K562 (cell line): Measurements from ENCODE around the gene ADORA3. TPM values are rescaled to one million over a fixed set of nuclear protein-coding genes. Genes with fewer than 3 reads are reported as not detected.
A peak's percentile ranks its signal among the peaks of the same experiment; 100 is the strongest.

Experiments
- ATF7 ChIP-seq: fragments of 450-650 bp; IDR thresholded peaks from 2 replicates; pipeline ENCODE4 v1.7.1; 2014; ENCODE audit warnings: mild to moderate bottlenecking, moderate library complexity
- CHD1 ChIP-seq: fragments of 200-600 bp; sonication (generic); IDR thresholded peaks from one replicate; pipeline ENCODE4 v1.6.1; 2012; ENCODE audit warnings: mild to moderate bottlenecking, moderate library complexity, low read length, inconsistent platforms
- E2F4 ChIP-seq: sonication (generic); formaldehyde crosslinking; IDR thresholded peaks from 2 replicates; pipeline ENCODE4 v1.8.0; 2022; ENCODE audit warnings: mild to moderate bottlenecking, low read depth, missing genetic modification reagents
- FOXK1 ChIP-seq: sonication (generic); formaldehyde crosslinking; IDR thresholded peaks from 2 replicates; pipeline ENCODE4 v1.8.0; 2022; ENCODE audit warnings: missing genetic modification reagents, mild to moderate bottlenecking, borderline replicate concordance
- GABPA ChIP-seq: fragments of 200-800 bp; sonication (Bioruptor generic); conservative IDR thresholded peaks from 2 replicates; pipeline ENCODE4 v1.6.1; 2016; ENCODE audit warnings: low read depth, missing genetic modification characterization, missing compliant biosample characterization
- GABPB2 ChIP-seq: fragments of 250-450 bp; sonication (Bioruptor Pico); conservative IDR thresholded peaks from 2 replicates; pipeline ENCODE4 v1.5.1; 2021; ENCODE audit warnings: mild to moderate bottlenecking
- GTF2F1 ChIP-seq: IDR thresholded peaks from 2 replicates; pipeline ENCODE4 v1.6.1; 2011; ENCODE audit warnings: low read depth, low read length, improper control_type of control experiment
- HSF4 ChIP-seq: fragments of 250-450 bp; sonication (Bioruptor Pico); IDR thresholded peaks from 2 replicates; pipeline ENCODE4 v2.1.2; 2022; ENCODE audit warnings: mild to moderate bottlenecking, moderate library complexity, borderline replicate concordance
- KLF16 ChIP-seq: IDR thresholded peaks from 2 replicates; pipeline ENCODE4 v1.6.1; 2016; ENCODE audit warnings: antibody characterized with exemption
- L3MBTL2 ChIP-seq: fragments of 450-650 bp; IDR thresholded peaks from 2 replicates; pipeline ENCODE4 v1.6.1; 2016; ENCODE audit warnings: mild to moderate bottlenecking, moderate library complexity
- MTA1 ChIP-seq: fragments of 450-650 bp; IDR thresholded peaks from 2 replicates; pipeline ENCODE4 v1.6.1; 2017; ENCODE audit warnings: borderline replicate concordance
- NFIC ChIP-seq: fragments of 450-650 bp; IDR thresholded peaks from 2 replicates; pipeline ENCODE4 v1.6.1; 2017; ENCODE audit warnings: mild to moderate bottlenecking, inconsistent platforms
- NFRKB ChIP-seq: fragments of 450-650 bp; IDR thresholded peaks from 2 replicates; pipeline ENCODE4 v1.6.1; 2016; ENCODE audit warnings: low read depth
- SMARCA4 ChIP-seq: fragments of 450-650 bp; IDR thresholded peaks from 2 replicates; pipeline ENCODE4 v1.6.1; 2016
- SMARCC2 ChIP-seq: fragments of 450-650 bp; IDR thresholded peaks from 2 replicates; pipeline ENCODE4 v1.6.1; 2017; ENCODE audit warnings: antibody characterized with exemption, moderate library complexity, mild to moderate bottlenecking, low read depth
- TBL1XR1 ChIP-seq, 2 experiments: IDR thresholded peaks; 2 replicates each; pipeline ENCODE4 v1.6.1; 2012; ENCODE audit warnings: improper control_type of control experiment in 2 of 2, low read length in 2 of 2, mild to moderate bottlenecking in 1 of 2
- TRIM24 ChIP-seq, 2 experiments: fragments of 450-650 bp; IDR thresholded peaks; 2 replicates each; pipeline ENCODE4 v1.6.1; 2016
- YBX1 ChIP-seq: fragments of 450-650 bp; IDR thresholded peaks from 2 replicates; pipeline ENCODE4 v1.7.1; 2016; ENCODE audit warnings: mild to moderate bottlenecking
- YY1 ChIP-seq, 3 experiments: IDR thresholded peaks; 2 replicates each; pipeline ENCODE4 v1.6.1; 2011; ENCODE audit warnings: low read length in 2 of 3, mild to moderate bottlenecking in 2 of 3, moderate library complexity in 2 of 3, borderline replicate concordance in 1 of 3, control low read depth in 1 of 3, low read depth in 1 of 3; ENCODE audit not compliant: insufficient read depth in 3 of 3, insufficient replicate concordance in 2 of 3, control insufficient read depth in 1 of 3, insufficient read length in 1 of 3; ENCODE audit errors: extremely low read depth in 1 of 3
- ZBTB8A ChIP-seq: fragments of 450-650 bp; IDR thresholded peaks from 2 replicates; pipeline ENCODE4 v1.6.1; 2018; ENCODE audit warnings: mild to moderate bottlenecking, moderate library complexity; ENCODE audit not compliant: partially characterized antibody
- ZNF175 ChIP-seq: fragments of 200-800 bp; sonication (Bioruptor generic); IDR thresholded peaks from 2 replicates; pipeline ENCODE4 v1.6.1; 2016; ENCODE audit warnings: low read depth, mild to moderate bottlenecking, missing genetic modification characterization, missing compliant biosample characterization
- ZNF398 ChIP-seq: fragments of 250-450 bp; sonication (Bioruptor Pico); IDR thresholded peaks from 2 replicates; pipeline ENCODE4 v1.8.0; 2021; ENCODE audit warnings: moderate library complexity, mild to moderate bottlenecking, inconsistent platforms
- ZNF449 ChIP-seq: fragments of 250-450 bp; sonication (Bioruptor Pico); IDR thresholded peaks from 2 replicates; pipeline ENCODE4 v1.8.0; 2022; ENCODE audit warnings: moderate library complexity, mild to moderate bottlenecking, inconsistent platforms
- ZNF583 ChIP-seq: fragments of 250-450 bp; sonication (Bioruptor Pico); IDR thresholded peaks from 2 replicates; pipeline ENCODE4 v1.4.0; 2020
- ZNF766 ChIP-seq: fragments of 200-800 bp; sonication (Bioruptor generic); conservative IDR thresholded peaks from 2 replicates; pipeline ENCODE4 v1.6.1; 2016; ENCODE audit warnings: missing genetic modification characterization, missing compliant biosample characterization
- polyA plus RNA-seq, 8 experiments: library from polyadenylated mRNA; depleted of rRNA in 4 of 8; stranded (reverse) in 5 of 8; unstranded in 3 of 8; fragments of >200 nt; fragmentation: Nextera tagmentation in 2 of 8; fragmentation: Illumina TruSeq in 1 of 8; extraction: Ambion mirVana in 2 of 8; extraction: Trizol in 1 of 8; gene quantifications; 2 replicates each; pipeline versions ENCODE4 v1.2.1 to v1.2.3, GENCODE V29; 2011 to 2014; ENCODE audit warnings: inconsistent platforms in 1 of 8, missing spikeins in 1 of 8
- total RNA-seq, 7 experiments: library from RNA; depleted of rRNA in 6 of 7; stranded (reverse); fragments of >200 nt in 6 of 7; fragmentation: Illumina TruSeq in 2 of 7; extraction: Trizol in 2 of 7; gene quantifications; 2 replicates each; pipeline versions ENCODE4 v1.2.1 to v1.2.3, GENCODE V29; 2011 to 2021; ENCODE audit warnings: low replicate concordance in 1 of 7

ADORA3 gene
- total and polyA plus RNA-seq, 9 of the 15 experiments (the other 6 are each of a cell fraction or from before 2014, with no cell fraction given), result 0.09 to 0.35 (median 0.16) TPM; not detected in 3

- TF ChIP-seq SMARCC2 (peak; percentile 45; the same call in 1 of the 2 replicates), YBX1 (no peak), GABPA (tag) (peak; percentile 55), CHD1 (no peak), TRIM24 (IDR thresholded peaks at IDR 0.05) (no peak), YY1 (IDR thresholded peaks at IDR 0.05; ENCODE audit: borderline replicate concordance in 1 of 3, control insufficient read depth in 1 of 3, extremely low read depth in 1 of 3, insufficient read depth in 3 of 3, insufficient read length in 1 of 3, insufficient replicate concordance in 2 of 3, low read depth in 1 of 3, low read length in 2 of 3) (no peak), TBL1XR1 (IDR thresholded peaks at IDR 0.05; ENCODE audit: low read length in 2 of 2) (no peak), ZBTB8A (no peak), E2F4 (no peak), GTF2F1 (no peak), NFRKB (no peak), HSF4 (CRISPR knock-in tag) (no peak), ZNF175 (no peak), ZNF398 (CRISPR knock-in tag) (no peak), ZNF583 (CRISPR knock-in tag) (no peak), ATF7 (peak; percentile 50), MTA1 (no peak), NFIC (peak; percentile 63), FOXK1 (CRISPR knock-in tag) (no peak), SMARCA4 (0 out of 2 replicates have a peak, but pooled peaks have one; percentile 30), GABPB2 (CRISPR knock-in tag) (no peak), KLF16 (no peak), ZNF766 (CRISPR knock-in tag) (no peak), ZNF449 (CRISPR knock-in tag) (no peak), L3MBTL2 (peak; percentile 73)
Measured at GRCh38 chr1:111516005-111516535, 12.6 kb upstream of the ADORA3 start (continued).
